SK-N-SH treated with all-trans-retinoic acid at 6 μM for 48 hours (cell line): Measurements from ENCODE around the gene SLC22A2.
A peak's percentile ranks its signal among the peaks of the same experiment; 100 is the strongest.

ENCODE experiments used
- ATAC-seq: fragments of 200-7000 bp; cut with Tn5 transposase; 3 replicates; pipeline ENCODE4 v1.9.1; 2020; ENCODE audit warnings: mild to moderate bottlenecking, moderate library complexity
- ARNTL ChIP-seq: fragments of 450-650 bp; formaldehyde crosslinking; IDR thresholded peaks from 2 replicates; pipeline ENCODE4 v1.5.0; 2020; ENCODE audit warnings: low read depth, mild to moderate bottlenecking, moderate library complexity, borderline replicate concordance
- BACH2 ChIP-seq: fragments of 250-450 bp; sonication (Bioruptor Pico); IDR thresholded peaks from 2 replicates; pipeline ENCODE4 v1.9.0; 2021; ENCODE audit warnings: mild to moderate bottlenecking, borderline replicate concordance
- CREB5 ChIP-seq: fragments of 250-450 bp; sonication (Bioruptor Pico); IDR thresholded peaks from 2 replicates; pipeline ENCODE4 v1.5.1; 2020; ENCODE audit warnings: low read depth, mild to moderate bottlenecking, moderate library complexity
- CSDC2 ChIP-seq: fragments of 250-450 bp; sonication (Bioruptor Pico); IDR thresholded peaks from 2 replicates; pipeline ENCODE4 v1.5.0; 2020; ENCODE audit warnings: mild to moderate bottlenecking, moderate library complexity
- CSRNP3 ChIP-seq: fragments of 250-450 bp; sonication (Bioruptor Pico); IDR thresholded peaks from 2 replicates; pipeline ENCODE4 v1.5.1; 2021; ENCODE audit warnings: mild to moderate bottlenecking, moderate library complexity
- ESRRG ChIP-seq: fragments of 250-450 bp; sonication (Bioruptor Pico); IDR thresholded peaks from 2 replicates; pipeline ENCODE4 v1.6.1; 2021; ENCODE audit warnings: mild to moderate bottlenecking
- ISL1 ChIP-seq: fragments of 250-450 bp; sonication (Bioruptor Pico); IDR thresholded peaks from 2 replicates; pipeline ENCODE4 v2.1.2; 2022; ENCODE audit warnings: mild to moderate bottlenecking, moderate library complexity
- PATZ1 ChIP-seq: fragments of 250-450 bp; sonication (Bioruptor Pico); IDR thresholded peaks from 2 replicates; pipeline ENCODE4 v1.8.0; 2020; ENCODE audit warnings: mild to moderate bottlenecking, moderate library complexity, borderline replicate concordance
- POU6F1 ChIP-seq: fragments of 250-450 bp; sonication (Bioruptor Pico); IDR thresholded peaks from 2 replicates; pipeline ENCODE4 v1.8.0; 2021; ENCODE audit warnings: low read depth, mild to moderate bottlenecking, moderate library complexity, borderline replicate concordance
- PPARA ChIP-seq: fragments of 250-450 bp; sonication (Bioruptor Pico); IDR thresholded peaks from 2 replicates; pipeline ENCODE4 v1.5.0; 2020; ENCODE audit warnings: mild to moderate bottlenecking, borderline replicate concordance
- RARB ChIP-seq: fragments of 250-450 bp; sonication (Bioruptor Pico); IDR thresholded peaks from 2 replicates; pipeline ENCODE4 v1.8.0; 2021; ENCODE audit warnings: mild to moderate bottlenecking, moderate library complexity
- SNAI2 ChIP-seq: fragments of 250-450 bp; sonication (Bioruptor Pico); IDR thresholded peaks from 2 replicates; pipeline ENCODE4 v1.5.0; 2020; ENCODE audit warnings: mild to moderate bottlenecking, moderate library complexity
- TCF4 ChIP-seq: fragments of 250-450 bp; sonication (Bioruptor Pico); IDR thresholded peaks from 2 replicates; pipeline ENCODE4 v1.8.0; 2021; ENCODE audit warnings: mild to moderate bottlenecking, moderate library complexity, borderline replicate concordance
- TOX ChIP-seq: fragments of 250-450 bp; sonication (Bioruptor Pico); IDR thresholded peaks from 2 replicates; pipeline ENCODE4 v1.8.0; 2021; ENCODE audit warnings: mild to moderate bottlenecking, moderate library complexity, borderline replicate concordance
- ZC3H10 ChIP-seq: fragments of 250-450 bp; sonication (Bioruptor Pico); IDR thresholded peaks from 2 replicates; pipeline ENCODE4 v1.5.1; 2021; ENCODE audit warnings: mild to moderate bottlenecking, moderate library complexity
- ZFP3 ChIP-seq: fragments of 250-450 bp; sonication (Bioruptor Pico); IDR thresholded peaks from 2 replicates; pipeline ENCODE4 v1.5.0; 2020; ENCODE audit warnings: mild to moderate bottlenecking, moderate library complexity
- ZFP30 ChIP-seq: fragments of 450-650 bp; formaldehyde crosslinking; IDR thresholded peaks from 2 replicates; pipeline ENCODE4 v1.5.0; 2022; ENCODE audit warnings: mild to moderate bottlenecking, moderate library complexity
- ZNF565 ChIP-seq: fragments of 450-650 bp; formaldehyde crosslinking; conservative IDR thresholded peaks from 2 replicates; pipeline ENCODE4 v1.5.0; 2020; ENCODE audit warnings: low read depth, mild to moderate bottlenecking, moderate library complexity
- ZNF8 ChIP-seq: fragments of 450-650 bp; formaldehyde crosslinking; IDR thresholded peaks from 2 replicates; pipeline ENCODE4 v1.5.0; 2020; ENCODE audit warnings: mild to moderate bottlenecking, moderate library complexity

Gene SLC22A2

GRCh38 chr6:160263196-160263939 is 4.7 kb upstream of the SLC22A2 start:
- ATAC-seq: no peak
- TF ChIP-seq CREB5 (no peak), RARB (no peak), ZC3H10 (CRISPR knock-in tag) (no peak), SNAI2 (no peak), BACH2 (CRISPR knock-in tag) (no peak), CSRNP3 (no peak), PPARA (no peak), ISL1 (CRISPR knock-in tag) (no peak), ZNF8 (CRISPR knock-in tag) (no peak), ARNTL (CRISPR knock-in tag) (no peak), ZFP3 (CRISPR knock-in tag) (no peak), CSDC2 (CRISPR knock-in tag) (no peak), ZNF565 (no peak), POU6F1 (CRISPR knock-in tag) (no peak), TCF4 (CRISPR knock-in tag) (no peak), PATZ1 (no peak), ZFP30 (no peak), ESRRG (CRISPR knock-in tag) (no peak)

GRCh38 chr6:160261991-160262680 is 3.5 kb upstream of the SLC22A2 start:
- peak; percentile 53 for ATAC-seq
- TF ChIP-seq ISL1 (CRISPR knock-in tag): no peak
- TF ChIP-seq CSRNP3: no peak
- no peak for TF ChIP-seq ZC3H10 (CRISPR knock-in tag)
- no peak for TF ChIP-seq ZNF8 (CRISPR knock-in tag)
- no peak for TF ChIP-seq BACH2 (CRISPR knock-in tag)
- no peak for TF ChIP-seq POU6F1 (CRISPR knock-in tag)
- no peak for TF ChIP-seq ZFP30

GRCh38 chr6:160260803-160261450 is 2.3 kb upstream of the SLC22A2 start:
- no peak for ATAC-seq
- TF ChIP-seq RARB: no peak
- no peak for TF ChIP-seq ZFP3 (CRISPR knock-in tag)
- TF ChIP-seq ISL1 (CRISPR knock-in tag): no peak
- no peak for TF ChIP-seq TOX (CRISPR knock-in tag)
- TF ChIP-seq CREB5: no peak
- TF ChIP-seq ZC3H10 (CRISPR knock-in tag): no peak
- TF ChIP-seq, all 23 proteins: peak for 0
